PC-9 (cell line): ENCODE results near the gene SEC14L6.

Source experiments
- CTCF ChIP-seq: fragments of 200-600 bp; sonication (generic); conservative IDR thresholded peaks from 2 replicates; pipeline ENCODE4 v1.6.1; 2017; ENCODE audit warnings: mixed run types, antibody characterized with exemption, mild to moderate bottlenecking, moderate library complexity
- EZH2 ChIP-seq: fragments of 200-600 bp; sonication (generic); IDR thresholded peaks from 2 replicates; pipeline ENCODE4 v1.8.0; 2017; ENCODE audit warnings: antibody characterized with exemption, low read depth

GRCh38 chr22:30591588-30592359 is 45.2 kb upstream of the SEC14L6 start, which contains the start of gene PES1:
- TF ChIP-seq CTCF: no peak
- no peak for TF ChIP-seq EZH2
